Measurements from ENCODE around the gene SERPINE2.
A peak's percentile ranks its signal among the peaks of the same experiment; 100 is the strongest.

SERPINE2 gene

GRCh38 chr2:223959688-223960087 lies 79.4 kb downstream of the SERPINE2 start:
- peaks cover 28% of the 10 kb centered on the region for H3K79me2 ChIP-seq
- no peak overlapping the region for H3K27ac ChIP-seq
- no peaks in the 10 kb centered on the region for H3K4me1 ChIP-seq
- H3K4me3 ChIP-seq (ENCODE audit: low read depth, low read length), result no peak overlapping the region
- H3K4me2 ChIP-seq (ENCODE audit: low read length), result no peak overlapping the region
- no peaks in the 10 kb centered on the region for H3K9me3 ChIP-seq (ENCODE audit: control insufficient read depth, low read length)
- no peak for TF ChIP-seq CTCF (IDR thresholded peaks at IDR 0.05)
- H3K36me3 ChIP-seq (ENCODE audit: control insufficient read depth, insufficient read depth, low read length), result no peaks in the 10 kb centered on the region
- no peak overlapping the region for H3K9ac ChIP-seq
- H3K27me3 ChIP-seq (ENCODE audit: control insufficient read depth, insufficient read depth, low read length), result no peaks in the 10 kb centered on the region
- no peak overlapping the region for H2AFZ ChIP-seq

- H3K27ac ChIP-seq, result peak within 1 kb of the TSS; percentile 85
- no peaks in the 10 kb centered on the region for H3K27me3 ChIP-seq (ENCODE audit: control insufficient read depth, insufficient read depth, low read length)
- H3K4me3 ChIP-seq (ENCODE audit: low read depth, low read length), result peak within 1 kb of the TSS; percentile 91
- H3K4me2 ChIP-seq (ENCODE audit: low read length), result peak within 1 kb of the TSS; percentile 77
- no peak for TF ChIP-seq CTCF (IDR thresholded peaks at IDR 0.05)
- H3K9ac ChIP-seq, result peak within 1 kb of the TSS; percentile 98
- no peaks in the 10 kb centered on the region for H3K9me3 ChIP-seq (ENCODE audit: control insufficient read depth, low read length)
- no peaks in the 10 kb centered on the region for H3K36me3 ChIP-seq (ENCODE audit: control insufficient read depth, insufficient read depth, low read length)
- H3K79me2 ChIP-seq, result peaks cover 28% of the 10 kb centered on the region
- peak within 1 kb of the TSS; percentile 100 for H2AFZ ChIP-seq
- no peaks in the 10 kb centered on the region for H3K4me1 ChIP-seq
These were observed 81.8 kb downstream of the SERPINE2 start, which contains the start of gene MRPL44 for GRCh38 chr2:223957092-223957851. TSS of gene MRPL44 (plus strand) at chr2:223957463. CDS start at chr2:223957473, 10 bp downstream.

- H3K27me3 ChIP-seq (ENCODE audit: control insufficient read depth, insufficient read depth, low read length), result no peaks in the 10 kb centered on the region
- H3K4me3 ChIP-seq (ENCODE audit: low read depth, low read length), result peak overlapping the region; percentile 91
- peak overlapping the region; percentile 100 for H2AFZ ChIP-seq
- H3K36me3 ChIP-seq (ENCODE audit: control insufficient read depth, insufficient read depth, low read length), result no peaks in the 10 kb centered on the region
- H3K4me1 ChIP-seq, result no peaks in the 10 kb centered on the region
- H3K79me2 ChIP-seq, result peaks cover 24% of the 10 kb centered on the region
- no peaks in the 10 kb centered on the region for H3K9me3 ChIP-seq (ENCODE audit: control insufficient read depth, low read length)
- peak overlapping the region; percentile 40 for H3K4me2 ChIP-seq (ENCODE audit: low read length)
- peak overlapping the region; percentile 85 for H3K27ac ChIP-seq
- no peak overlapping the region for H3K9ac ChIP-seq
- no peak for TF ChIP-seq CTCF (IDR thresholded peaks at IDR 0.05)
These were observed 82.8 kb downstream of the SERPINE2 start for GRCh38 chr2:223956300-223956699.

- Histone ChIP-seq H3K36me3 (ENCODE audit: control insufficient read depth, insufficient read depth, low read length) (no peaks in the 10 kb centered on the region), H3K9me3 (ENCODE audit: control insufficient read depth, low read length) (no peaks in the 10 kb centered on the region), H3K27ac (no peak overlapping the region), H3K9ac (no peak overlapping the region), H3K4me3 (ENCODE audit: low read depth, low read length) (no peak overlapping the region), H3K79me2 (peaks cover 13% of the 10 kb centered on the region), H3K27me3 (ENCODE audit: control insufficient read depth, insufficient read depth, low read length) (no peaks in the 10 kb centered on the region), H3K4me1 (no peaks in the 10 kb centered on the region), H2AFZ (no peak overlapping the region), H3K4me2 (ENCODE audit: low read length) (no peak overlapping the region)
- no peak for TF ChIP-seq CTCF (IDR thresholded peaks at IDR 0.05)
These were observed 84.7 kb downstream of the SERPINE2 start for GRCh38 chr2:223954401-223954800.
